WTC11 (cell line): ENCODE data around the gene CAPRIN1. TPM values are rescaled to one million over a fixed set of nuclear protein-coding genes. Genes with fewer than 3 reads are reported as not detected.

Experiments used
- CREM ChIP-seq: sonication (generic); formaldehyde crosslinking; IDR thresholded peaks from 2 replicates; pipeline ENCODE4 v1.8.1; 2022; ENCODE audit warnings: mild to moderate bottlenecking, missing genetic modification reagents, moderate library complexity
- ESRRA ChIP-seq: sonication (generic); formaldehyde crosslinking; IDR thresholded peaks from 2 replicates; pipeline ENCODE4 v1.8.1; 2022; ENCODE audit warnings: mild to moderate bottlenecking, missing genetic modification reagents, borderline replicate concordance
- IRF1 ChIP-seq: sonication (generic); formaldehyde crosslinking; IDR thresholded peaks from 2 replicates; pipeline ENCODE4 v1.8.0; 2023; ENCODE audit warnings: missing genetic modification reagents
- IRF2 ChIP-seq: sonication (generic); formaldehyde crosslinking; IDR thresholded peaks from 2 replicates; pipeline ENCODE4 v1.8.0; 2022; ENCODE audit warnings: low read depth, missing genetic modification reagents, borderline replicate concordance
- JUN ChIP-seq: sonication (generic); formaldehyde crosslinking; IDR thresholded peaks from 2 replicates; pipeline ENCODE4 v1.8.0; 2023; ENCODE audit warnings: mild to moderate bottlenecking, missing genetic modification reagents
- KAT7 ChIP-seq: sonication (generic); formaldehyde crosslinking; IDR thresholded peaks from 2 replicates; pipeline ENCODE4 v1.8.1; 2023; ENCODE audit warnings: missing genetic modification reagents, mild to moderate bottlenecking, borderline replicate concordance
- NR1H2 ChIP-seq: sonication (generic); formaldehyde crosslinking; IDR thresholded peaks from 2 replicates; pipeline ENCODE4 v1.9.0; 2021; ENCODE audit warnings: mild to moderate bottlenecking, moderate library complexity, missing genetic modification reagents
- RELA ChIP-seq: sonication (generic); formaldehyde crosslinking; IDR thresholded peaks from 2 replicates; pipeline ENCODE4 v1.8.1; 2022; ENCODE audit warnings: missing genetic modification reagents, mild to moderate bottlenecking, borderline replicate concordance
- SP1 ChIP-seq: sonication (generic); formaldehyde crosslinking; conservative IDR thresholded peaks from 2 replicates; pipeline ENCODE4 v1.8.1; 2022; ENCODE audit warnings: missing genetic modification reagents
- TEAD1 ChIP-seq: sonication (generic); formaldehyde crosslinking; IDR thresholded peaks from 2 replicates; pipeline ENCODE4 v1.8.0; 2022; ENCODE audit warnings: mild to moderate bottlenecking, missing genetic modification reagents
- TP53 ChIP-seq: sonication (generic); formaldehyde crosslinking; IDR thresholded peaks from 2 replicates; pipeline ENCODE4 v1.8.1; 2023; ENCODE audit warnings: mild to moderate bottlenecking, missing genetic modification reagents
- USF2 ChIP-seq: sonication (generic); formaldehyde crosslinking; IDR thresholded peaks from 2 replicates; pipeline ENCODE4 v1.8.1; 2023; ENCODE audit warnings: mild to moderate bottlenecking, missing genetic modification reagents, moderate library complexity
- ZNF121 ChIP-seq: sonication (generic); formaldehyde crosslinking; IDR thresholded peaks from 2 replicates; pipeline ENCODE4 v1.8.0; 2023; ENCODE audit warnings: missing genetic modification reagents
- ZNF219 ChIP-seq: sonication (generic); formaldehyde crosslinking; IDR thresholded peaks from 2 replicates; pipeline ENCODE4 v1.8.0; 2023; ENCODE audit warnings: missing genetic modification reagents, mild to moderate bottlenecking, borderline replicate concordance
- ZNF281 ChIP-seq: sonication (generic); formaldehyde crosslinking; IDR thresholded peaks from 2 replicates; pipeline ENCODE4 v1.8.0; 2023; ENCODE audit warnings: mild to moderate bottlenecking, missing genetic modification reagents
- ZNF416 ChIP-seq: fragments of 250-450 bp; sonication (Bioruptor Pico); IDR thresholded peaks from 2 replicates; pipeline ENCODE4 v1.9.0; 2021; ENCODE audit warnings: mild to moderate bottlenecking, inconsistent platforms
- total RNA-seq: library from RNA; stranded (reverse); gene quantifications from 3 replicates; pipeline ENCODE4 v1.2.3, GENCODE V29; 2021
- TF ChIP-seq, protein P1 (sequence below): fragments of 250-450 bp; sonication (Bioruptor Pico); IDR thresholded peaks from 2 replicates; pipeline ENCODE4 v1.9.0; 2021; ENCODE audit warnings: moderate library complexity, mild to moderate bottlenecking, inconsistent platforms, borderline replicate concordance
- TF ChIP-seq, protein P2 (sequence below): sonication (generic); formaldehyde crosslinking; IDR thresholded peaks from 2 replicates; pipeline ENCODE4 v1.8.1; 2023; ENCODE audit warnings: mild to moderate bottlenecking, missing genetic modification reagents, borderline replicate concordance
- TF ChIP-seq, protein P3 (sequence below): sonication (generic); formaldehyde crosslinking; conservative IDR thresholded peaks from 2 replicates; pipeline ENCODE4 v1.8.1; 2022; ENCODE audit warnings: mild to moderate bottlenecking, missing genetic modification reagents
- TF ChIP-seq, protein P4 (sequence below): sonication (generic); formaldehyde crosslinking; IDR thresholded peaks from 2 replicates; pipeline ENCODE4 v1.8.1; 2022; ENCODE audit warnings: missing genetic modification reagents, borderline replicate concordance
- TF ChIP-seq, protein P5 (sequence below): sonication (generic); formaldehyde crosslinking; IDR thresholded peaks from 2 replicates; pipeline ENCODE4 v1.8.1; 2022; ENCODE audit warnings: low read depth, missing genetic modification reagents, borderline replicate concordance
- TF ChIP-seq, protein P6 (sequence below): sonication (generic); formaldehyde crosslinking; IDR thresholded peaks from 2 replicates; pipeline ENCODE4 v1.8.0; 2022; ENCODE audit warnings: mild to moderate bottlenecking, missing genetic modification reagents

Gene CAPRIN1
- total RNA-seq, 1 experiment from 2014 or later, result 288 TPM

- TF ChIP-seq, protein P1, sequence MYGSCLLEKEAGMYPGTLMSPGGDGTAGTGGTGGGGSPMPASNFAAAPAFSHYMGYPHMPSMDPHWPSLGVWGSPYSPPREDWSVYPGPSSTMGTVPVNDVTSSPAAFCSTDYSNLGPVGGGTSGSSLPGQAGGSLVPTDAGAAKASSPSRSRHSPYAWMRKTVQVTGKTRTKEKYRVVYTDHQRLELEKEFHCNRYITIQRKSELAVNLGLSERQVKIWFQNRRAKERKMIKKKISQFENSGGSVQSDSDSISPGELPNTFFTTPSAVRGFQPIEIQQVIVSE (CRISPR knock-in tag), result no peak
- TF ChIP-seq USF2 (no peak), IRF1 (0 out of 2 replicates have a peak, but pooled peaks have one; percentile 19), RELA (CRISPR knock-in tag) (no peak), SP1 (peak; percentile 52; the same call in 1 of the 2 replicates), TP53 (0 out of 2 replicates have a peak, but pooled peaks have one; percentile 78), KAT7 (no peak; the same call in 1 of the 2 replicates), CREM (CRISPR knock-in tag) (no peak), ZNF121 (CRISPR knock-in tag) (no peak), ZNF281 (CRISPR knock-in tag) (peak; percentile 91; the same call in 1 of the 2 replicates), TEAD1 (CRISPR knock-in tag) (peak; percentile 61; the same call in 1 of the 2 replicates), ZNF219 (CRISPR knock-in tag) (no peak), ESRRA (CRISPR knock-in tag) (0 out of 2 replicates have a peak, but pooled peaks have one; percentile 10), NR1H2 (no peak), JUN (CRISPR knock-in tag) (0 out of 2 replicates have a peak, but pooled peaks have one; percentile 26), ZNF416 (CRISPR knock-in tag) (no peak), IRF2 (CRISPR knock-in tag) (no peak)
- TF ChIP-seq, protein P2, sequence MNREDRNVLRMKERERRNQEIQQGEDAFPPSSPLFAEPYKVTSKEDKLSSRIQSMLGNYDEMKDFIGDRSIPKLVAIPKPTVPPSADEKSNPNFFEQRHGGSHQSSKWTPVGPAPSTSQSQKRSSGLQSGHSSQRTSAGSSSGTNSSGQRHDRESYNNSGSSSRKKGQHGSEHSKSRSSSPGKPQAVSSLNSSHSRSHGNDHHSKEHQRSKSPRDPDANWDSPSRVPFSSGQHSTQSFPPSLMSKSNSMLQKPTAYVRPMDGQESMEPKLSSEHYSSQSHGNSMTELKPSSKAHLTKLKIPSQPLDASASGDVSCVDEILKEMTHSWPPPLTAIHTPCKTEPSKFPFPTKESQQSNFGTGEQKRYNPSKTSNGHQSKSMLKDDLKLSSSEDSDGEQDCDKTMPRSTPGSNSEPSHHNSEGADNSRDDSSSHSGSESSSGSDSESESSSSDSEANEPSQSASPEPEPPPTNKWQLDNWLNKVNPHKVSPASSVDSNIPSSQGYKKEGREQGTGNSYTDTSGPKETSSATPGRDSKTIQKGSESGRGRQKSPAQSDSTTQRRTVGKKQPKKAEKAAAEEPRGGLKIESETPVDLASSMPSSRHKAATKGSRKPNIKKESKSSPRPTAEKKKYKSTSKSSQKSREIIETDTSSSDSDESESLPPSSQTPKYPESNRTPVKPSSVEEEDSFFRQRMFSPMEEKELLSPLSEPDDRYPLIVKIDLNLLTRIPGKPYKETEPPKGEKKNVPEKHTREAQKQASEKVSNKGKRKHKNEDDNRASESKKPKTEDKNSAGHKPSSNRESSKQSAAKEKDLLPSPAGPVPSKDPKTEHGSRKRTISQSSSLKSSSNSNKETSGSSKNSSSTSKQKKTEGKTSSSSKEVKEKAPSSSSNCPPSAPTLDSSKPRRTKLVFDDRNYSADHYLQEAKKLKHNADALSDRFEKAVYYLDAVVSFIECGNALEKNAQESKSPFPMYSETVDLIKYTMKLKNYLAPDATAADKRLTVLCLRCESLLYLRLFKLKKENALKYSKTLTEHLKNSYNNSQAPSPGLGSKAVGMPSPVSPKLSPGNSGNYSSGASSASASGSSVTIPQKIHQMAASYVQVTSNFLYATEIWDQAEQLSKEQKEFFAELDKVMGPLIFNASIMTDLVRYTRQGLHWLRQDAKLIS (CRISPR knock-in tag), result no peak
- TF ChIP-seq, protein P3, sequence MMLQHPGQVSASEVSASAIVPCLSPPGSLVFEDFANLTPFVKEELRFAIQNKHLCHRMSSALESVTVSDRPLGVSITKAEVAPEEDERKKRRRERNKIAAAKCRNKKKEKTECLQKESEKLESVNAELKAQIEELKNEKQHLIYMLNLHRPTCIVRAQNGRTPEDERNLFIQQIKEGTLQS (CRISPR knock-in tag), result no peak
- TF ChIP-seq, protein P4, sequence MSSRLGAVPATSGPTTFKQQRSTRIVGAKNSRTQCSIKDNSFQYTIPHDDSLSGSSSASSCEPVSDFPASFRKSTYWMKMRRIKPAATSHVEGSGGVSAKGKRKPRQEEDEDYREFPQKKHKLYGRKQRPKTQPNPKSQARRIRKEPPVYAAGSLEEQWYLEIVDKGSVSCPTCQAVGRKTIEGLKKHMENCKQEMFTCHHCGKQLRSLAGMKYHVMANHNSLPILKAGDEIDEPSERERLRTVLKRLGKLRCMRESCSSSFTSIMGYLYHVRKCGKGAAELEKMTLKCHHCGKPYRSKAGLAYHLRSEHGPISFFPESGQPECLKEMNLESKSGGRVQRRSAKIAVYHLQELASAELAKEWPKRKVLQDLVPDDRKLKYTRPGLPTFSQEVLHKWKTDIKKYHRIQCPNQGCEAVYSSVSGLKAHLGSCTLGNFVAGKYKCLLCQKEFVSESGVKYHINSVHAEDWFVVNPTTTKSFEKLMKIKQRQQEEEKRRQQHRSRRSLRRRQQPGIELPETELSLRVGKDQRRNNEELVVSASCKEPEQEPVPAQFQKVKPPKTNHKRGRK, result no peak
- TF ChIP-seq, protein P5, sequence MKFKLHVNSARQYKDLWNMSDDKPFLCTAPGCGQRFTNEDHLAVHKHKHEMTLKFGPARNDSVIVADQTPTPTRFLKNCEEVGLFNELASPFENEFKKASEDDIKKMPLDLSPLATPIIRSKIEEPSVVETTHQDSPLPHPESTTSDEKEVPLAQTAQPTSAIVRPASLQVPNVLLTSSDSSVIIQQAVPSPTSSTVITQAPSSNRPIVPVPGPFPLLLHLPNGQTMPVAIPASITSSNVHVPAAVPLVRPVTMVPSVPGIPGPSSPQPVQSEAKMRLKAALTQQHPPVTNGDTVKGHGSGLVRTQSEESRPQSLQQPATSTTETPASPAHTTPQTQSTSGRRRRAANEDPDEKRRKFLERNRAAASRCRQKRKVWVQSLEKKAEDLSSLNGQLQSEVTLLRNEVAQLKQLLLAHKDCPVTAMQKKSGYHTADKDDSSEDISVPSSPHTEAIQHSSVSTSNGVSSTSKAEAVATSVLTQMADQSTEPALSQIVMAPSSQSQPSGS (CRISPR knock-in tag), result no peak
- TF ChIP-seq, protein P6, sequence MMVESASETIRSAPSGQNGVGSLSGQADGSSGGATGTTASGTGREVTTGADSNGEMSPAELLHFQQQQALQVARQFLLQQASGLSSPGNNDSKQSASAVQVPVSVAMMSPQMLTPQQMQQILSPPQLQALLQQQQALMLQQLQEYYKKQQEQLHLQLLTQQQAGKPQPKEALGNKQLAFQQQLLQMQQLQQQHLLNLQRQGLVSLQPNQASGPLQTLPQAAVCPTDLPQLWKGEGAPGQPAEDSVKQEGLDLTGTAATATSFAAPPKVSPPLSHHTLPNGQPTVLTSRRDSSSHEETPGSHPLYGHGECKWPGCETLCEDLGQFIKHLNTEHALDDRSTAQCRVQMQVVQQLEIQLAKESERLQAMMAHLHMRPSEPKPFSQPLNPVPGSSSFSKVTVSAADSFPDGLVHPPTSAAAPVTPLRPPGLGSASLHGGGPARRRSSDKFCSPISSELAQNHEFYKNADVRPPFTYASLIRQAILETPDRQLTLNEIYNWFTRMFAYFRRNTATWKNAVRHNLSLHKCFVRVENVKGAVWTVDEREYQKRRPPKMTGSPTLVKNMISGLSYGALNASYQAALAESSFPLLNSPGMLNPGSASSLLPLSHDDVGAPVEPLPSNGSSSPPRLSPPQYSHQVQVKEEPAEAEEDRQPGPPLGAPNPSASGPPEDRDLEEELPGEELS (CRISPR knock-in tag), result peak; percentile 75
Observed at GRCh38 chr11:34052036-34052607, 591 bp downstream of the CAPRIN1 start (continued).
